PC-9 (cell line): ENCODE measurements around the gene C7orf57. TPM values are rescaled to one million over a fixed set of nuclear protein-coding genes. Genes with fewer than 3 reads are reported as not detected.

Experiments used
- BruUV-seq: library from RNA; stranded (reverse); fragments of 400-500 nt; replicated peaks from 2 replicates; lab custom pipeline; 2021; lab: Mats Ljungman, UMichigan
- CTCF ChIA-PET: fragments of 300-600 bp; sonication (Branson Sonifier 250); formaldehyde crosslinking; loops from one replicate; lab custom pipeline; 2022; ENCODE audit warnings: antibody characterized with exemption; lab: Charles Lee
- POLR2A ChIA-PET: fragments of 300-600 bp; sonication (Branson Sonifier 250); formaldehyde crosslinking; loops from one replicate; lab custom pipeline; 2022; ENCODE audit warnings: antibody characterized with exemption; ENCODE audit not compliant: unreplicated experiment; lab: Charles Lee
- DNase-seq, 2 experiments: peaks; one replicate each; pipeline versions ENCODE4 v3.0.0 to v3.0.0-alpha.2; 2015 to 2022; ENCODE audit warnings: mixed read lengths in 1 of 2
- H2AFZ ChIP-seq: fragments of 200-600 bp; sonication (generic); 2 replicates; pipeline ENCODE4 v1.8.1; 2017; ENCODE audit warnings: antibody characterized with exemption
- H3F3A ChIP-seq: fragments of 200-600 bp; sonication (generic); 2 replicates; pipeline ENCODE4 v1.8.1; 2017; ENCODE audit warnings: antibody characterized with exemption, mild to moderate bottlenecking, low read depth; ENCODE audit not compliant: insufficient read depth
- H3K27ac ChIP-seq: fragments of 200-600 bp; sonication (generic); 2 replicates; pipeline ENCODE4 v1.6.1; 2016; ENCODE audit warnings: mixed run types
- H3K27me3 ChIP-seq: fragments of 200-600 bp; sonication (generic); 2 replicates; pipeline ENCODE4 v1.6.1; 2016; ENCODE audit warnings: low read depth, mixed run types; ENCODE audit not compliant: insufficient read depth
- H3K36me3 ChIP-seq: fragments of 200-600 bp; sonication (generic); 2 replicates; pipeline ENCODE4 v1.6.1; 2016; ENCODE audit warnings: low read depth, mixed run types
- H3K4me1 ChIP-seq: fragments of 200-600 bp; sonication (generic); replicated peaks from 2 replicates; pipeline ENCODE4 v1.6.1; 2016; ENCODE audit warnings: mixed run types; ENCODE audit not compliant: insufficient read depth
- H3K4me2 ChIP-seq: fragments of 200-600 bp; sonication (generic); 2 replicates; pipeline ENCODE4 v1.6.1; 2017; ENCODE audit warnings: mixed run types
- H3K4me3 ChIP-seq: fragments of 200-600 bp; sonication (generic); 2 replicates; pipeline ENCODE4 v1.6.1; 2016; ENCODE audit warnings: mixed run types
- H3K79me2 ChIP-seq: fragments of 200-600 bp; sonication (generic); 2 replicates; pipeline ENCODE4 v1.6.1; 2017; ENCODE audit warnings: low read depth, mixed run types
- H3K9me2 ChIP-seq: fragments of 200-600 bp; sonication (generic); 2 replicates; pipeline ENCODE4 v1.8.1; 2017; ENCODE audit warnings: mild to moderate bottlenecking; ENCODE audit not compliant: insufficient read depth
- H3K9me3 ChIP-seq: fragments of 200-600 bp; sonication (generic); 2 replicates; pipeline ENCODE4 v1.8.1; 2016; ENCODE audit warnings: low read depth; ENCODE audit not compliant: insufficient read depth
- H4K20me1 ChIP-seq: fragments of 200-600 bp; sonication (generic); 2 replicates; pipeline ENCODE4 v1.8.1; 2017; ENCODE audit not compliant: insufficient read depth
- CTCF ChIP-seq: fragments of 200-600 bp; sonication (generic); conservative IDR thresholded peaks from 2 replicates; pipeline ENCODE4 v1.6.1; 2017; ENCODE audit warnings: mixed run types, antibody characterized with exemption, mild to moderate bottlenecking, moderate library complexity
- EZH2 ChIP-seq: fragments of 200-600 bp; sonication (generic); IDR thresholded peaks from 2 replicates; pipeline ENCODE4 v1.8.0; 2017; ENCODE audit warnings: antibody characterized with exemption, low read depth
- intact Hi-C: fragments of 100-400 bp; cut with micrococcal nuclease; formaldehyde crosslinking; loops from one replicate; pipeline ENCODE4 v1.10.0; 2022; ENCODE audit not compliant: unreplicated experiment
- total RNA-seq: library from RNA; stranded (reverse); gene quantifications from 2 replicates; pipeline ENCODE4 v1.2.3, GENCODE V29; 2021

Gene C7orf57
- total RNA-seq, 1 experiment from 2014 or later = 2.5 TPM

DNA sequence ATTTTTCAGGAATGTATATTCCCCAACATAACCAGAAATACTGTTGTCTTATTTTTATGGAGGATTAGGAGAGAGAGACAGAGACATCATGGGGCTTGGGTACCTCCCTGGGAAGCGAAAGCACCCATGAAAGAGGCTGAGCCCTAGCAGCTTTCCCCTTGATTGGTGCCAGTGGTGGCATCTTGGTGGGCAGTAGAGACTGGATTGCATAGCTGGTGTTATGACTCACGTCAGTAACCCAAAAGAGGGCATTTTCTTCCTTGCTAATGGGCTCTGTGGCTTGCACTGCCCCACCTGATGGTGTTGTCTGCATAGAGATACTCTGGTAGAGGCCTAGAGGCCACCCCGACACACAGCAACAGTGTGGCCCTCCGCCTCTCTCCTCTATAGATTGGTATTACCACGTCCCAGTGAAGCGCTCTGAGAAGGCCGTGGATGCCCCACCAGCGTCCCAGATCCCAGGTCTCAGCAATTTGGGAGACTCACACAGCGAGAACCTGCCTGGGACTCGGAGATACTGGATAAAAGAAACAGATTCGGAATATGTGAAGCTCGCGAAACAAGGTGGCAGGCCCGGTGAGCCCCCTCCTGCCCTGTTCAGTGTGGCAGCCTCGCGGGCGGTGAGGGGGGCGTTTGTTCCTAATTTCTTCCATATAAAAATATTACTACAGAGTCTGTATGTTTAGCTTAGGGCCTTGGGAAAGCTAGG is 5.8 kb downstream of the C7orf57 start:
- no peak overlapping the region for H3K4me2 ChIP-seq
- intact Hi-C loops = no loop called here
- H3F3A ChIP-seq = no peaks in the 10 kb centered on the region
- BruUV-seq = no TSS peak
- H3K4me3 ChIP-seq = no peak overlapping the region
- H3K27me3 ChIP-seq = peaks cover 12% of the 10 kb centered on the region; the same call in 1 of the 2 replicates
- H3K27ac ChIP-seq = no peak overlapping the region
- ChIA-PET CTCF (no interaction called here), POLR2A (no interaction called here)
- no peaks in the 10 kb centered on the region for H3K4me1 ChIP-seq
- no peaks in the 10 kb centered on the region for H3K9me2 ChIP-seq
- no peaks in the 10 kb centered on the region for H4K20me1 ChIP-seq
- no peaks in the 10 kb centered on the region for H3K36me3 ChIP-seq
- TF ChIP-seq CTCF (no peak), EZH2 (no peak)
- H2AFZ ChIP-seq = no peak overlapping the region
- no peaks in the 10 kb centered on the region for H3K9me3 ChIP-seq
- H3K79me2 ChIP-seq = no peaks in the 10 kb centered on the region
- no peak for DNase-seq

DNA sequence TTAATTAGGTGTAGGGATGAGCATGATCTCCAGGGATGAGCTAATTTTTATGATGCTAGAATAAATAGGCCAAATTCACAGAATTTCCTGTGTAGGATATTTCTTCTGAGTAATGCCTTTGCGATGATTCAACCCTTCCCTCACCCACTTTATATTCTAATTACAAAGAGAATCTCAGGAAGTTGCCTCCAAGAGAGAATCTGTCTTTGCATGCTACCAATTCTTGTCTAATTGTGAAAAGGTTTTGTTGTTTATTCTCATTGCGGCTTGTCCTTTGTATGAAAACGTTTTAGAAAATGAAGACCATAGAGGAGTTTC is 6.3 kb downstream of the C7orf57 start:
- intact Hi-C loops = no loop called here

GRCh38 chr7:48042216-48042615 is 6.9 kb downstream of the C7orf57 start:
- Histone ChIP-seq H3K9me3 (no peaks in the 10 kb centered on the region), H3K4me2 (no peak overlapping the region), H4K20me1 (no peaks in the 10 kb centered on the region), H3K79me2 (no peaks in the 10 kb centered on the region), H3K4me1 (no peaks in the 10 kb centered on the region), H3K4me3 (no peak overlapping the region), H3K36me3 (no peaks in the 10 kb centered on the region), H3K9me2 (no peaks in the 10 kb centered on the region), H2AFZ (no peak overlapping the region), H3F3A (no peaks in the 10 kb centered on the region), H3K27me3 (0 out of 2 replicates have a peak, but pooled peaks cover under 1% of the 10 kb centered on the region), H3K27ac (no peak overlapping the region)
- ChIA-PET CTCF (no interaction called here), POLR2A (no interaction called here)
- intact Hi-C loops = no loop called here
- no peak for DNase-seq
- no peak for TF ChIP-seq EZH2
- no peak for TF ChIP-seq CTCF
- BruUV-seq = no TSS peak

More for the DNA sequence above, 6.3 kb downstream of the C7orf57 start:
- BruUV-seq = no TSS peak
- Histone ChIP-seq H3F3A (no peaks in the 10 kb centered on the region), H4K20me1 (no peaks in the 10 kb centered on the region), H3K9me2 (no peaks in the 10 kb centered on the region), H3K27ac (no peak overlapping the region), H3K79me2 (no peaks in the 10 kb centered on the region), H2AFZ (no peak overlapping the region), H3K36me3 (no peaks in the 10 kb centered on the region), H3K27me3 (peaks cover 6% of the 10 kb centered on the region; the same call in 1 of the 2 replicates), H3K4me2 (no peak overlapping the region), H3K4me3 (no peak overlapping the region), H3K9me3 (no peaks in the 10 kb centered on the region), H3K4me1 (no peaks in the 10 kb centered on the region)
- no peak for DNase-seq
- POLR2A ChIA-PET = no interaction called here
- CTCF ChIA-PET = no interaction called here
- TF ChIP-seq CTCF (no peak), EZH2 (no peak)
